Transverse colon (tissue), 4 donors: ENCODE measurements around the gene KRTAP10-5.
"Not testable (repeated sequence)": the region's sequence is repeated elsewhere in the genome, so short reads cannot be mapped to it uniquely, and the experiment has no call there.

Experiments
- EP300 ChIP-seq: sonication (generic); formaldehyde crosslinking; IDR thresholded peaks from one replicate; pipeline ENCODE4 v1.6.1; 2017; ENCODE audit warnings: antibody characterized with exemption, low read depth
- POLR2A ChIP-seq: fragments of 450-650 bp; IDR thresholded peaks from one replicate; pipeline ENCODE4 v1.6.1; 2016; ENCODE audit warnings: antibody characterized with exemption, mild to moderate bottlenecking, moderate library complexity
- POLR2AphosphoS5 ChIP-seq, 3 donors: sonication (generic); formaldehyde crosslinking; IDR thresholded peaks; one replicate each; pipeline ENCODE4 v1.6.1; 2016; ENCODE audit warnings: antibody characterized with exemption in 3 of 3
- TF ChIP-seq, protein P1 (sequence below), 5 experiments: fragments of 200-600 bp in 3 of 5; fragments of 450-650 bp in 2 of 5; sonication (generic) in 3 of 5; IDR thresholded peaks; 1 replicate in 2 of 5; 2 replicates in 3 of 5; pipeline ENCODE4 v1.5.1; 2016 to 2017; ENCODE audit warnings: antibody characterized with exemption in 5 of 5, inconsistent platforms in 3 of 5, mild to moderate bottlenecking in 2 of 5, moderate library complexity in 1 of 5

- not testable (repeated sequence) for TF ChIP-seq EP300; POLR2A; POLR2AphosphoS5 (IDR thresholded peaks at IDR 0.05)
- TF ChIP-seq, protein P1, sequence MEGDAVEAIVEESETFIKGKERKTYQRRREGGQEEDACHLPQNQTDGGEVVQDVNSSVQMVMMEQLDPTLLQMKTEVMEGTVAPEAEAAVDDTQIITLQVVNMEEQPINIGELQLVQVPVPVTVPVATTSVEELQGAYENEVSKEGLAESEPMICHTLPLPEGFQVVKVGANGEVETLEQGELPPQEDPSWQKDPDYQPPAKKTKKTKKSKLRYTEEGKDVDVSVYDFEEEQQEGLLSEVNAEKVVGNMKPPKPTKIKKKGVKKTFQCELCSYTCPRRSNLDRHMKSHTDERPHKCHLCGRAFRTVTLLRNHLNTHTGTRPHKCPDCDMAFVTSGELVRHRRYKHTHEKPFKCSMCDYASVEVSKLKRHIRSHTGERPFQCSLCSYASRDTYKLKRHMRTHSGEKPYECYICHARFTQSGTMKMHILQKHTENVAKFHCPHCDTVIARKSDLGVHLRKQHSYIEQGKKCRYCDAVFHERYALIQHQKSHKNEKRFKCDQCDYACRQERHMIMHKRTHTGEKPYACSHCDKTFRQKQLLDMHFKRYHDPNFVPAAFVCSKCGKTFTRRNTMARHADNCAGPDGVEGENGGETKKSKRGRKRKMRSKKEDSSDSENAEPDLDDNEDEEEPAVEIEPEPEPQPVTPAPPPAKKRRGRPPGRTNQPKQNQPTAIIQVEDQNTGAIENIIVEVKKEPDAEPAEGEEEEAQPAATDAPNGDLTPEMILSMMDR (IDR thresholded peaks at IDR 0.05) = not testable (repeated sequence)
Observed at GRCh38 chr21:44601091-44601490, 20.7 kb upstream of the KRTAP10-5 start.
